B cell (primary cell): ENCODE measurements around the gene SETBP1. TPM values are rescaled to one million over a fixed set of nuclear protein-coding genes. Genes with fewer than 3 reads are reported as not detected.

Experiments
- ATAC-seq: fragments of 200-7000 bp; cut with Tn5 transposase; one replicate; pipeline ENCODE4 v1.10.0; 2021; ENCODE audit warnings: low read depth, mild to moderate bottlenecking, moderate number of reproducible peaks, moderate library complexity
- CTCF ChIA-PET: fragments of 350-600 bp; sonication (Branson Sonifier 250); formaldehyde crosslinking; loops from one replicate; lab custom pipeline; 2021; ENCODE audit warnings: antibody characterized with exemption, inconsistent platforms; lab: Charles Lee
- POLR2A ChIA-PET: fragments of 350-600 bp; sonication (Branson Sonifier 250); formaldehyde crosslinking; loops from one replicate; lab custom pipeline; 2021; ENCODE audit warnings: antibody characterized with exemption; lab: Charles Lee
- DNase-seq: peaks from one replicate; pipeline ENCODE4 v3.0.0; 2013
- H2AFZ ChIP-seq: 2 replicates; pipeline ENCODE4 v1.6.1; 2012; ENCODE audit warnings: mild to moderate bottlenecking, low read depth, low read length; ENCODE audit not compliant: insufficient read depth, poor library complexity, severe bottlenecking
- H3K27ac ChIP-seq, 2 donors: 1 replicate in 1 of 2; 2 replicates in 1 of 2; pipeline ENCODE4 v1.5.1; 2012 to 2013; ENCODE audit warnings: low read length in 2 of 2, mild to moderate bottlenecking in 2 of 2, moderate library complexity in 1 of 2
- H3K27me3 ChIP-seq, 4 experiments: fragments of 200-600 bp in 1 of 4; sonication (generic) in 1 of 4; replicated peaks in 1 of 4; 1 replicate in 2 of 4; 2 replicates in 2 of 4; pipeline versions ENCODE4 v1.6.1 to v1.7.0; 2013 to 2016; ENCODE audit warnings: low read length in 3 of 4, mild to moderate bottlenecking in 2 of 4, mixed read lengths in 1 of 4, moderate library complexity in 1 of 4; ENCODE audit not compliant: insufficient read depth in 4 of 4, control insufficient read depth in 3 of 4; ENCODE audit errors: control extremely low read depth in 1 of 4
- H3K36me3 ChIP-seq, 2 experiments: replicated peaks in 1 of 2; 1 replicate in 1 of 2; 2 replicates in 1 of 2; pipeline versions ENCODE4 v1.6.1 to v1.7.1; 2013; ENCODE audit warnings: low read length in 1 of 2; ENCODE audit not compliant: insufficient read depth in 2 of 2, control insufficient read depth in 1 of 2; ENCODE audit errors: control extremely low read depth in 1 of 2, extremely low read depth in 1 of 2
- H3K4me1 ChIP-seq, 2 donors: fragments of 200-600 bp in 1 of 2; sonication (generic) in 1 of 2; 1 replicate in 1 of 2; 2 replicates in 1 of 2; pipeline versions ENCODE4 v1.5.1 to v1.6.1; 2013 to 2017; ENCODE audit warnings: low read length in 2 of 2; ENCODE audit not compliant: control insufficient read depth in 2 of 2, insufficient read depth in 2 of 2
- H3K4me2 ChIP-seq: replicated peaks from 2 replicates; pipeline ENCODE3; 2012; ENCODE audit warnings: mild to moderate bottlenecking, low read depth, low read length; ENCODE audit not compliant: poor library complexity, severe bottlenecking
- H3K4me3 ChIP-seq, 5 experiments: fragments of 200-600 bp in 1 of 5; sonication (generic) in 1 of 5; 1 replicate in 3 of 5; 2 replicates in 2 of 5; pipeline versions ENCODE4 v1.5.1 to v1.7.0; 2011 to 2016; ENCODE audit warnings: low read length in 4 of 5, mild to moderate bottlenecking in 4 of 5, low read depth in 2 of 5, control low read depth in 1 of 5, moderate library complexity in 1 of 5; ENCODE audit not compliant: insufficient read depth in 1 of 5; ENCODE audit errors: control extremely low read depth in 1 of 5, extremely low read depth in 1 of 5
- H3K79me2 ChIP-seq: fragments of 200-600 bp; sonication (generic); one replicate; pipeline ENCODE4 v1.6.0; 2016; ENCODE audit warnings: low read length; ENCODE audit not compliant: control insufficient read depth, insufficient read depth
- H3K9ac ChIP-seq: fragments of 200-600 bp; sonication (generic); 2 replicates; pipeline ENCODE4 v1.6.1; 2017; ENCODE audit warnings: mild to moderate bottlenecking, low read length, moderate library complexity
- H3K9me3 ChIP-seq, 3 donors: one replicate each; pipeline versions ENCODE4 v1.6.1 to v1.7.1; 2013; ENCODE audit warnings: low read length in 2 of 3; ENCODE audit not compliant: control insufficient read depth in 2 of 3, insufficient read depth in 1 of 3; ENCODE audit errors: control extremely low read depth in 1 of 3
- H4K20me1 ChIP-seq: 2 replicates; pipeline ENCODE4 v1.6.0; 2012; ENCODE audit warnings: mild to moderate bottlenecking, low read length; ENCODE audit not compliant: insufficient read depth, control insufficient read depth, poor library complexity, severe bottlenecking
- H3K27ac Mint-ChIP-seq: one replicate; pipeline ENCODE4 v1.8.0; 2021; ENCODE audit warnings: mixed read lengths
- H3K27me3 Mint-ChIP-seq: one replicate; pipeline ENCODE4 v1.8.0; 2021; ENCODE audit warnings: mixed read lengths
- H3K4me1 Mint-ChIP-seq: one replicate; pipeline ENCODE4 v1.8.0; 2021; ENCODE audit warnings: mixed read lengths
- H3K4me3 Mint-ChIP-seq: one replicate; pipeline ENCODE4 v1.8.0; 2021; ENCODE audit warnings: mixed read lengths
- H3K9me3 Mint-ChIP-seq: one replicate; pipeline ENCODE4 v1.8.0; 2022; ENCODE audit warnings: mixed read lengths; ENCODE audit not compliant: insufficient read depth
- CTCF ChIP-seq: fragments of 200-600 bp; IDR thresholded peaks from one replicate; pipeline ENCODE4 v1.8.0; 2022; ENCODE audit warnings: antibody characterized with exemption, mild to moderate bottlenecking
- EZH2 ChIP-seq: IDR thresholded peaks from 2 replicates; pipeline ENCODE4 v1.6.1; 2012; ENCODE audit warnings: borderline replicate concordance, low read depth, mild to moderate bottlenecking, moderate library complexity, low read length; ENCODE audit not compliant: insufficient read depth, poor library complexity, severe bottlenecking
- WGBS: methylation state at CpG from one replicate; pipeline ENCODE4 v1.1.5; 2013; ENCODE audit warnings: missing lambda C conversion rate; ENCODE audit not compliant: insufficient coverage; 5-methylcytosine and 5-hydroxymethylcytosine counted together
- intact Hi-C: fragments of 100-400 bp; cut with micrococcal nuclease; formaldehyde crosslinking; loops from one replicate; pipeline ENCODE4 v1.10.0; 2022
- polyA plus RNA-seq: library from polyadenylated mRNA; depleted of rRNA; stranded (reverse); fragments of >200 nt; gene quantifications from 2 replicates; pipeline ENCODE4 v1.2.3, GENCODE V29; 2012
- total RNA-seq, 2 donors: library from RNA; stranded (reverse); fragments of 120-200 nt in 1 of 2; gene quantifications; 1 replicate in 1 of 2; 2 replicates in 1 of 2; pipeline versions ENCODE4 v1.2.3 to v1.2.4, GENCODE V29; 2013 to 2022

SETBP1 gene
- total and polyA plus RNA-seq, 2 donors (not counting 1 experiment from before 2014, with no cell fraction given): 15.1 to 129 TPM

DNA sequence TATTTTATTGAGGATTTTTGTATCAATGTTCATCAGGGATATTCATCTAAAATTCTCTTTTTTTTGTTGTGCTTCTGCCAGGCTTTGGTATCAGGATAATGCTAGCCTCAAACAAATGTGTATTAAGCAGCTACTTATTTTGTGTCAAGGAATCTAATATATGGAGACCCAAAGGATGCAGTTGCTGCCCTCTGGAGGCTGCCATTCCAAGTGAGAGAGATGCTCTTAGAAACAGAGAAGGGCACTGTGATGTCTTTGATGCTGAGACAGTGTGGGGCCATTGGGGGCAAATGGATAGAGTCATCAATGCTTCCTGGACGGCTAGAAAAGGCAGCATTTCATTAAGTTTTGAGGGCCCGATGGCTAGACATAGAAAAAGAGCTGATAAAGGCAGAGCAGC is 292.6 kb downstream of the SETBP1 start:
- Histone ChIP-seq H3K4me2 (no peak overlapping the region), H2AFZ (no peak overlapping the region), H3K9ac (no peak overlapping the region), H3K36me3 (peaks cover 4 to 19% of the 10 kb centered on the region in 2 experiments), H3K27me3 (no peaks in the 10 kb centered on the region), H3K27ac (no peak overlapping the region), H4K20me1 (peaks cover 4% of the 10 kb centered on the region), H3K4me3 (no peak overlapping the region), H3K4me1 (no peaks in the 10 kb centered on the region), H3K79me2 (peaks cover 14% of the 10 kb centered on the region), H3K9me3 (peaks cover 0 to 1% (median 0%) of the 10 kb centered on the region in 3 donors)
- no peak overlapping the region for H3K4me3 Mint-ChIP-seq
- intact Hi-C loops: no loop called here
- WGBS: 89% methylated on average over 2 of the region's 2 CpGs
- peak overlapping the region; percentile 7 for H3K27ac Mint-ChIP-seq
- no peak for TF ChIP-seq CTCF
- no peak for TF ChIP-seq EZH2
- no peak for ATAC-seq
- H3K27me3 Mint-ChIP-seq: no peaks in the 10 kb centered on the region
- H3K9me3 Mint-ChIP-seq: no peaks in the 10 kb centered on the region
- CTCF ChIA-PET: interaction anchor here (0.5 to 2.3 kb wide), 9 partner anchors 70 to 479 kb away, joined by 3 to 6 read pairs (median 3); partner anchors contain the start of gene SETBP1
- peaks cover 15% of the 10 kb centered on the region for H3K4me1 Mint-ChIP-seq
- peak; percentile 22 for DNase-seq
- POLR2A ChIA-PET: no interaction called here

DNA sequence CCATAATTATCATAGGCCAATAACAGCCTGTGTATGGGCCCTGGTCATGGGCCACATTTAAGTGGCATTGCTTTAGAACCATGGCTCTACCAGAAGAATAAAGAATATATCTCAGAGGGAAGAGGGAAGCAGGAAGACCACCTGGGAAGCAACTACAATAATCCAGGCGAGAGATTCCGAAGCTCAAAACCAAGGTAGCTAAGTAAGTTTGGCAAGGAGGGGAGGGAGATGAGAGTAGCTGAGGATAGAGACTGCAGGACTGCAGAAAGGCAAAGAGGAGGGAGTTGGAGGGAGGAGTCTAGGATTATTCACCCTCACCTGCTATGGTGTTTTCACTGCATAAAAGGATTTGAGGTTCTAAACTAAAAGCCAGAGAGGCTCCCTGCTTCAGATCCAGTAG is 293.5 kb downstream of the SETBP1 start:
- H3K4me3 ChIP-seq: no peak overlapping the region
- H3K9me3 Mint-ChIP-seq: no peaks in the 10 kb centered on the region

More for the DNA sequence above, 293.5 kb downstream of the SETBP1 start:
- Histone ChIP-seq H4K20me1 (peaks cover 4% of the 10 kb centered on the region), H3K79me2 (peaks cover 14% of the 10 kb centered on the region), H3K9me3 (peaks cover 0 to 1% (median 0%) of the 10 kb centered on the region in 3 donors), H3K27me3 (no peaks in the 10 kb centered on the region), H3K36me3 (peaks cover 3 to 18% of the 10 kb centered on the region in 2 experiments), H3K4me1 (no peaks in the 10 kb centered on the region), H3K4me2 (no peak overlapping the region), H3K9ac (no peak overlapping the region), H2AFZ (no peak overlapping the region), H3K27ac (no peak overlapping the region)
- ATAC-seq (no peak), DNase-seq (no peak)
- no peaks in the 10 kb centered on the region for H3K27me3 Mint-ChIP-seq
- peaks cover 13% of the 10 kb centered on the region for H3K4me1 Mint-ChIP-seq
- ChIA-PET POLR2A (no interaction called here), CTCF (interaction anchor here (0.9 to 2.3 kb wide), 4 partner anchors 71 to 478 kb away, joined by 3 to 6 read pairs (median 4); no protein-coding TSS in a partner anchor)
- WGBS: 93% methylated on average over 2 of the region's 2 CpGs
- H3K4me3 Mint-ChIP-seq: no peak overlapping the region
- TF ChIP-seq EZH2 (no peak), CTCF (no peak)
- intact Hi-C loops: no loop called here
- no peak overlapping the region for H3K27ac Mint-ChIP-seq
